ENCODE data around the gene ARHGEF39.

ARHGEF39 gene

DNA sequence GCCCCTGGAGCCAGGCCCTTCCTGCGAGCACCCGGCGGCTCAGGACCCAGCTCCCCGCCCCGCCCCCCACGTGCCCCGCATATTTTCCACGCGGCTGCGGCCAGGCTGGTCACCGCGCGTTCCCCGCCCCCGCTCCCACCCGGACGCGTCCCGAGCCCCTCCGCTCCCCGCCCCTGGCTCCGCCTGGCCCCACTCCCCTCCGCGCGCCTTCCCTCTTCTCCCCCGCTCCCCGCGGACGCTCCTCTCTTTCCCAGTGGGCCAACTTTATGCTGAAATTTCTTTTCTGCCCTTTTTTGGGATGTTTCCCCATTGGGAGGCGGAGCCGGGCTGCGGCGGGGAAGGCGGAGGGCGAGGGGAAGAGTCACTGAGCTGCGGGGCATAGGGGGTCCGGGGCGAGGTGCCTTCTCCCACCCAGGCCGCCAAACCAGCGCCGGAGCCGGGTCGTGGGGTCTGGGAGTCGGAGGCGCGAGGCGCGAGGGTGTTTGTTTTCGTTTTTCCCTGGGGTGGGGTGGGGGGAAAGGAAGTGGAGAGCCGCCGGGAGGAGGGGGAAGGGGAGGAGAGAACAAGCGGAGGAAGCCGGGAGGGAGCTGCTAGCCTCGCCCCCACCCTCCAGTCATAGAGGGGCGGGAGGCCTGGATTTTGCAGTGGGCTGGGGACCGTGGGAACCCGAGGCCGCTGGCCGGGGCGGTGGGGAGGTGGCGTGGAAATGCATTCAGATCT, 25.8 kb upstream of the ARHGEF39 start:
- peak; percentile 20 to 33 for DNase-seq

DNA sequence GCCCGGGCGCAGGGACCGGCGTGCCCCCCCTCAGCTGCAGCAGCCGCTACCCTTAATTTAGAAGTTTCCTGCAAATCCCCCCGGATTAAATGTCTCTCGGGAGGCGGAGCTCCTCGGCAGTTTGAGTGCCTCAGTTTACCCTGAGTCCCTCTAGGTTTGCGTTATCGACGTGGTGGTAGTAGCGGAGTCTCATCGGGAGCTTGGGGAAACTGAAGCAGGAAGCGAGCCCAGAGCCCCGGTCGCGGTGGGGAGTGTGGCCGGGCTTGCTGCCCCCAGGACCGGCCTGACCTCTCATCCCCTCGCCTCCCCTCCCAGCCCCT, 25.3 kb upstream of the ARHGEF39 start:
- DNase-seq, result no peak

- no peak for DNase-seq
Measured at GRCh38 chr9:35689542-35690293, 24.7 kb upstream of the ARHGEF39 start, which contains the start of gene TPM2. TPM2 (minus strand) TSS chr9:35689925; CDS start chr9:35689817, 108 bp downstream.

DNA sequence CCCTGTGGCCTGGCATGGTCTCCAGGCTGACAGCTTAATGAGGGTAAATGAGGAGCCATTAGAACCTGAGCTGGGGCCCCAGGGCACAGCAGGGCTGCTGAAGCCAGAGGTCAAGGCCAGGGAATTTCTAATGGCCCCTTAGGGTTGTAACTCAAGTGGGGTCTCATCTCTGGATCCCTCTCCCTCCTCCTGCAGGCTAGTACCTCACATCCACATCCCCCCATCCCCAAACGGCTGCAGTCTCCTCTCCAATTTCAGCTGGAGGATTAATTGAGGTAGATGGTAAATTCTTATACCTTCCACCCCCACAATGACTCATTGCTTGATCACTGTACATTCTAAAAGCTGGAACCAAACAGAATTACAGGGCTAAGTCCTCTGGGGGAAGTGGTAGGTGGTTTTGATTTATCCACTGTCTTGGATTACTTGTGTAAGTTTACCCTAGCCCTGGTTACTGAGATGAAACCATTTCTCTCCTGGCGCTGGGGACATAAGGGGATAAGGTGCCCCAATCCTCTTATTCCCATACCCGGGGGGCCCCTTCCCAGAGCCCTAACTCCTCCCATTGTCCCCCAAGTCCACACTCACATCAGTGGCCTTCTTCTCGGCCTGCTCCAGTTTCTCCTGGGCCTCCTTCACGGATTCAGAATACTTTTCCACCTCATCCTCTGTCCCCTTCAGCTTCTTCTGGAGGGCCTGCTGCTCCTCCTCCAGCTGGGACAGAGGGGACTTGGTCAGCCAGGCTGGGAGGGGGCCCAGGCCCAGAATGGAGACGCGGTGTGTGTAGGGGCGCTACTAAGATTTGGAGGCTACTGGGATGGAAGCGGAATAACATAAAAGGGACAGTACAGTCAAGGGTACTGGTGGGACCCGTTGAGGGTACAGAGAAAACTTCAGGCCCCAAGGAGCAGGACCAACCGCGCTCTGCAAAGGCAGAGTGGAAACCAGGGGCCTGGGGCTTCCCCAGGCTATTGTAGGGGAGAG, 23.9 kb upstream of the ARHGEF39 start:
- DNase-seq, result peak; percentile 58 to 60

DNA sequence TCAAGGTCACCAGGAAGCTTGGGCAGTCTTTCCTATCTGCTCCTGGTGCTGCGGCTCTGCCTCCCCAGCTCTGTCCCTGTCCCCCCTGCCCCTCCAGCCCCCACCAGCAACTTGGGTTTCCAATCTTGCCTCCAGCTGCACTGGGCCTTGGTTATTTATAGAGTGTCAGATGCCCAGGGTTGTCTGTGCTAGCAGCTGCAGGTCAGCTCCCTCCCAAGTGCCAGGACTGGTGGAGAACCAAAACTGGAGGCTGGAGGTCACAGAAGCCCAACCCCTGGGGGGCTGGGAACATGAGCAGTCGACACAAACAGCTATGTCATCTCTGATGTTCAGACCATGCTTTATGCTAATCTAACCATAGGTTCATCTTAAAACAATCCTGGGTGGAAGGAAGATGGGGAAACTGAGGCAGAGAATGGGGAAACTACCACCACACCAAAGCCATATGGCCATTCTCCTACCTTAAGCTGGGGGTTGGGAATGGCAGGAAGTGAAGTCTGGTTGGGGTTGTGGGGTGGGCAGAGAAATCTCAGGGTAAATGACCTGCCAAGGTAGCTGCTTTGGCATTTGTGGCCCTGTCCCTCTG, 23.1 kb upstream of the ARHGEF39 start:
- DNase-seq, result no peak

GRCh38 chr9:35687306-35687705, 22.3 kb upstream of the ARHGEF39 start:
- no peak for DNase-seq

GRCh38 chr9:35686222-35687203, 21.5 kb upstream of the ARHGEF39 start:
- DNase-seq, result no peak

DNA sequence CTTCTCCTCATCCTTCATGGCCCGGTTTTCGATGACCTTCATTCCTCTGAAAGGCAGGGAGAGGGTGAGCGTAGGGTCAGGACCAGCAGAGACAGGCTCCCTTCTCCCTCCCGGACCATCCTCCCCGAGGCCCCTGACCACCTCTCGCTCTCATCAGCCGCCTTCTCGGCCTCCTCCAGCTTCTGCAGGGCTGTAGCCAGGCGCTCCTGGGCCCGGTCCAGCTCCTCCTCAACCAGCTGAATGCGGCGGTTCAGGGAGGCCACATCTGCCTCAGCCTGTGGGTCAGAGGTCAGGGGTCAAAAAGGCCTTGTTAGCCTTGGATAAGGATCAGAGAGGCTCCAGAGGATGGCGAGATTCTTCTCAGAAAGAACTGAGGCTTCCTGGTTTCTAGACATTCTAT, 20.5 kb upstream of the ARHGEF39 start:
- DNase-seq, result no peak

DNA sequence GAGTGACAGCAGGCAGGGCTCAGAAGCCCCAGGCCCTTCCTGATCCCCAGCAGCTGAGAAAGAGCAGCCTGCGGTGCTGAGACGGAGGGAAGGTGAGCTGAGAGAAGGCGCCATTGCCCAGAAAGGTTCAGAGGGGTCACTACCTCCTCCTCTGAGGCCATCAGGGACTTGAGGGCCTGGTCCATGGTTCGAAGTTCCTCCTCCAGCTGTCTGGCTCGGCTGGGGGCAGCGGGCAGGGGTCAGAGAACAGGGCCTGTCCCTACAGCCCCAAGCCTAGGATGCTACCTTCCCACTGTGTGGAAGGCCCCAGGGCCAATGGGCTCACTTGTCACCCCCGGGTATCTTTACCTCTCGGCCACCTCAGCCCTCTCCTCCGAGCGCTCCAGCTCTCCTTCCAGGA, 19.9 kb upstream of the ARHGEF39 start:
- no peak for DNase-seq

- no peak for DNase-seq
Measured at GRCh38 chr9:35683323-35683722, 18.3 kb upstream of the ARHGEF39 start.

DNA sequence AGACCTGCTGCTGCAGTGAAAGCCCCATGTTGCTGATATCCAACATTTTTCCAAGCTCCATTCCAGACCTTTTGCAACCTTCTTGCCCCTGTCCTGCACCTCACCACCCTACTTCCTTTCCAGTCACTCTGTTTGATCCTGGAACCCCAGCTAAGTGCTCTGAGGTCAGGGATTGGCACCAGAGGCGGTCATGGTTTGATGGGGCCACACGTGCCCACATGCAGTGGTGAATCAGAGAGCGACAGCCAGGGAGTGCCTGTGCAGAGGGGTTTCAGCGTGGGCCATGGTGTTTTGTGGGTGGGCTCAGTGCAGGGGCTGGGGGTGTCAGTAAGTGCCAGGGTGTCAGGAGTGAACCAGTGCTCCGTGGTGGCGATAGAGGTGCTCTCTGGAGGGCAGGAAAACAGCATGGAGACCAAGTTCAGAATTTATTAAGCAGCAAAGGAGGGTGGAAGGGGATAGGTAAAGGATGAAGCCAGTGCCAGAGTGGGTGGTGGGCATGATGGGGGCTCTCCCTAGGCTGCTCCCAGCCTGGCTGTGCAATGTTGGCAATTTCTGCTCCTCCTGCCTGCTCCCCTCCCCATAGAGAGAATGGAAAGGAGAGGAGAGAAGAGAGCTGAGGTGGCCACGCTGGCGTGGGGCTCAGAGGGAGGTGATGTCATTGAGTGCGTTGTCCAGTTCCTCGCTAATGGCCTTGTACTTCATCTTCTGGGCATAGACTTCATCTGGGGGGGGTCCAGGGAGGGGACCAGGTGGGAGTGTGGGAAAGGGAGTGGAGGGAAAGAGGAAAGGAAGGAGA, 17.7 kb upstream of the ARHGEF39 start:
- DNase-seq, result no peak

- no peak for DNase-seq
Measured at GRCh38 chr9:35682051-35682450, 17.1 kb upstream of the ARHGEF39 start.

DNA sequence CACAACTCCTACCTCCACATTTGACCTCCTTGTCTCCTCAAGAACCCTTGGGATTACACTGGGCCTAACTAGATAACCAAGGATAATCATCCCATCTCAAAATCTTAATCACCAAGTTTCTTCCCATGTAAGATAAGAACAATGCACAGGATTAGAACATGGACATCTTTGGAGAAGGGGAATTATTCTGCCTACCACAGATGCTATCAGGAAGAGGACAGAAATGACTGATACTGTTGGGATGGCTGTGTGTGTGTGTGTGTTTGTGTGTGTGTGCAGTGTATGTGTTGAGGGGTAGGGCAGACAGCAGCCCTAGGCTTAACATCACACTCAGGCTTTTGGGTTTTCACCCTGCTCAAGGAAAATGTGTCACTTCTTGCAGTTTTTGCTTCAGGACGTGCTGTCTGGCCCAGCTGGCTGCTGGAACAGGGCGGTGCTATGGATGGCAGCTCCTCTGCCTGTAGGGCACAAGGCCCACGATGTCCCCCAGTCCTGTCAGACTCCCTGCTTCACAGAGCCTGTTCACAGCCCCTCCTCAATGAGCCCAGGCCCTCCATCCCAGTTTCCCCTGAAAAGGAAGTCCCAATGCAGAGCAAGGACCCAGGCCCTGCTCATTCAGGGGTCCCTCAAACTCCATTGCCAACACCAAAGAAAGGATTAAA, 16.5 kb upstream of the ARHGEF39 start:
- no peak for DNase-seq

DNA sequence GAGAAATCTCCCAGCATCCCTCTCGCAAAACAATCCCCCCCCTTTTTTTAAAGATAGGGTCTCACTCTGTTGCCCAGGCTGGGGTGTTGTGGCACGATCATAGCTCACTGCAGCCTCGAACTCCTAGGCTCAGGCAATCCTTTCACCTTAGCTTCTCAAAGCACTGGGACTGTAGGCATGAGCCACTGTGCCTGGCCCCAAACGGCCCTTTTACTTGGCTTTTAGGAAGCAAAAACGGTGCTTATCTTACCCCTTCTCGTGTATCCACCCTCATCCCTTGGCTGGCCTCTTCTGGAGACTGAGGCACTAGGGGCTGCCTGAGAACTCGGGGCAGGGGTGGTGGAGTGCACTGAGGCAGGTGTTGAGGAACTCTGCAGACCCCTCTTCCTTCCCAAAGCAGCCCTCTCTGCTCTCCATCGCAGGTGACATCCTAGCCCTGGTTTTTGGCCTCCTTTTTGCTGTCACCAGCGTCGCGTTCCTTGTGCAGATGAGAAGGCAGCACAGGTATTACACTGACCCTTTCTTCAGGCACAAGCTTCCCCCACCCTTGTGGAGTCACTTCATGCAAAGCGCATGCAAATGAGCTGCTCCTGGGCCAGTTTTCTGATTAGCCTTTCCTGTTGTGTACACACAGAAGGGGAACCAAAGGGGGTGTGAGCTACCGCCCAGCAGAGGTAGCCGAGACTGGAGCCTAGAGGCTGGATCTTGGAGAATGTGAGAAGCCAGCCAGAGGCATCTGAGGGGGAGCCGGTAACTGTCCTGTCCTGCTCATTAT, 15.5 kb upstream of the ARHGEF39 start:
- no peak for DNase-seq

DNA sequence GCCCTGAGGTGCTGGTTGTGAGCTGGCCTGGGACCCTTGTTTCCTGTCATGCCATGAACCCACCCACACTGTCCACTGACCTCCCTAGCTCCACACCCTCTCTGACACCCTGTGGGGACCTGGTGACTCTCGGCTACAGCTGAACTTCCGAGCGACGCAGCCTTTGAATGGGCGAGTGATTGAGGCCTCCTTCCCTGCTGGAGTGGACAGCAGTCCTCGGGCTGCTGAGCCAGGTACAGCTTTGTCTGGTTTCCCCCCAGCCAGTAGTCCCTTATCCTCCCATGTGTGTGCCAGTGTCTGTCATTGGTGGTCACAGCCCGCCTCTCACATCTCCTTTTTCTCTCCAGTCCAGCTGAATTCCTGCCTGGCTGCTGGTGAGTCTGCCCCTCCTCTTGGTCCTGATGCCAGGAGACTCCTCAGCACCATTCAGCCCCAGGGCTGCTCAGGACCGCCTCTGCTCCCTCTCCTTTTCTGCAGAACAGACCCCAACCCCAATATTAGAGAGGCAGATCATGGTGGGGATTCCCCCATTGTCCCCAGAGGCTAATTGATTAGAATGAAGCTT, 14.9 kb upstream of the ARHGEF39 start:
- DNase-seq, result no peak

DNA sequence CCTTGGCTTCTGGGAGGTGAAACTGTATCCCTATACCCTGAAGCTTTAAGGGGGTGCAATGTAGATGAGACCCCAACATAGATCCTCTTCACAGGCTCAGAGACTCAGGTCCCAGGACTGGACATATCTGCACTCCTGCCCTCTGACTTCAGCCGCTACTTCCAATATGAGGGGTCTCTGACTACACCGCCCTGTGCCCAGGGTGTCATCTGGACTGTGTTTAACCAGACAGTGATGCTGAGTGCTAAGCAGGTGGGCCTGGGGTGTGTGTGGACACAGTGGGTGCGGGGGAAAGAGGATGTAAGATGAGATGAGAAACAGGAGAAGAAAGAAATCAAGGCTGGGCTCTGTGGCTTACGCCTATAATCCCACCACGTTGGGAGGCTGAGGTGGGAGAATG, 14.1 kb upstream of the ARHGEF39 start:
- no peak for DNase-seq

- no peak for DNase-seq
Measured at GRCh38 chr9:35675732-35676392, 10.9 kb upstream of the ARHGEF39 start.

DNA sequence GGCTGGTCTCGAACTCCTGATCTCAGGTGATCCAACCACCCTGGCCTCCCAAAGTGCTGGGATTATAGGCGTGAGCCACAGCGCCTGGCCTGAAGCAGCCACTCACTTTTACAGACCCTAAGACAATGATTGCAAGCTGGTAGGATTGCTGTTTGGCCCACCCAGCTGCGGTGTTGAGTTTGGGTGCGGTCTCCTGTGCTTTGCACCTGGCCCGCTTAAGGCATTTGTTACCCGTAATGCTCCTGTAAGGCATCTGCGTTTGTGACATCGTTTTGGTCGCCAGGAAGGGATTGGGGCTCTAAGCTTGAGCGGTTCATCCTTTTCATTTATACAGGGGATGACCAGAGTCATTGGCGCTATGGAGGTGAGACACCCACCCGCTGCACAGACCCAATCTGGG, 10.2 kb upstream of the ARHGEF39 start:
- no peak for DNase-seq

DNA sequence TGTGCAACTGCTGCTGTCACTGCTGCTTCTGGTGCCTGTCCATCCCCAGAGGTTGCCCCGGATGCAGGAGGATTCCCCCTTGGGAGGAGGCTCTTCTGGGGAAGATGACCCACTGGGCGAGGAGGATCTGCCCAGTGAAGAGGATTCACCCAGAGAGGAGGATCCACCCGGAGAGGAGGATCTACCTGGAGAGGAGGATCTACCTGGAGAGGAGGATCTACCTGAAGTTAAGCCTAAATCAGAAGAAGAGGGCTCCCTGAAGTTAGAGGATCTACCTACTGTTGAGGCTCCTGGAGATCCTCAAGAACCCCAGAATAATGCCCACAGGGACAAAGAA, 9.0 kb upstream of the ARHGEF39 start:
- DNase-seq, result no peak

Data from inflammatory macrophage treated with lipopolysaccharide for 1 hour (primary cell).